Hepatocyte (in vitro differentiated cells): ENCODE data around the gene IGF2BP3. TPM values are rescaled to one million over a fixed set of nuclear protein-coding genes. Genes with fewer than 3 reads are reported as not detected.

Source experiments
- DNase-seq: peaks from one replicate; pipeline ENCODE4 v3.0.0-alpha.2; 2016; ENCODE audit warnings: low spot score
- H2AFZ ChIP-seq: fragments of 200-600 bp; sonication (generic); 2 replicates; pipeline ENCODE4 v1.6.0; 2016; ENCODE audit warnings: antibody characterized with exemption, mild to moderate bottlenecking
- H3K27ac ChIP-seq: fragments of 200-600 bp; sonication (generic); 2 replicates; pipeline ENCODE4 v1.5.1; 2016; ENCODE audit warnings: mild to moderate bottlenecking
- H3K27me3 ChIP-seq: fragments of 200-600 bp; sonication (generic); 2 replicates; pipeline ENCODE4 v1.6.1; 2016
- H3K36me3 ChIP-seq: fragments of 200-600 bp; sonication (generic); replicated peaks from 2 replicates; pipeline ENCODE4 v1.5.1; 2016; ENCODE audit warnings: low read depth; ENCODE audit not compliant: insufficient read depth
- H3K4me1 ChIP-seq: fragments of 200-600 bp; sonication (generic); 2 replicates; pipeline ENCODE4 v1.5.1; 2016; ENCODE audit warnings: mild to moderate bottlenecking, moderate library complexity; ENCODE audit not compliant: insufficient read depth
- H3K4me2 ChIP-seq: fragments of 200-600 bp; sonication (generic); 2 replicates; pipeline ENCODE4 v1.6.0; 2016
- H3K4me3 ChIP-seq: fragments of 200-600 bp; sonication (generic); 2 replicates; pipeline ENCODE4 v1.5.1; 2016; ENCODE audit warnings: mild to moderate bottlenecking
- H3K79me2 ChIP-seq: fragments of 200-600 bp; sonication (generic); 2 replicates; pipeline ENCODE4 v1.6.0; 2017; ENCODE audit warnings: mild to moderate bottlenecking
- H3K9me2 ChIP-seq: fragments of 200-600 bp; sonication (generic); replicated peaks from 2 replicates; pipeline ENCODE4 v1.6.0; 2017; ENCODE audit warnings: mild to moderate bottlenecking; ENCODE audit not compliant: insufficient read depth
- H3K9me3 ChIP-seq: fragments of 200-600 bp; sonication (generic); 2 replicates; pipeline ENCODE4 v1.5.1; 2016; ENCODE audit warnings: low read depth, mild to moderate bottlenecking
- H4K20me1 ChIP-seq: fragments of 200-600 bp; sonication (generic); 2 replicates; pipeline ENCODE4 v1.6.0; 2016; ENCODE audit warnings: mild to moderate bottlenecking; ENCODE audit not compliant: insufficient read depth, poor library complexity, severe bottlenecking
- CTCF ChIP-seq: fragments of 200-600 bp; sonication (generic); IDR thresholded peaks from 2 replicates; pipeline ENCODE4 v1.5.1; 2016; ENCODE audit warnings: antibody characterized with exemption, mild to moderate bottlenecking; ENCODE audit not compliant: poor library complexity
- EZH2 ChIP-seq: fragments of 200-600 bp; sonication (generic); IDR thresholded peaks from 2 replicates; pipeline ENCODE4 v1.6.1; 2016; ENCODE audit warnings: antibody characterized with exemption, mild to moderate bottlenecking, borderline replicate concordance
- EZH2phosphoT487 ChIP-seq: fragments of 200-600 bp; sonication (generic); IDR thresholded peaks from one replicate; pipeline ENCODE4 v1.6.1; 2018; ENCODE audit warnings: antibody characterized with exemption, mild to moderate bottlenecking, low read depth, moderate library complexity; ENCODE audit not compliant: unreplicated experiment, severe bottlenecking
- WGBS: methylation state at CpG from one replicate; pipeline ENCODE4 v1.1.6; 2016; ENCODE audit warnings: low lambda C conversion rate; ENCODE audit errors: missing lambda C conversion rate; 5-methylcytosine and 5-hydroxymethylcytosine counted together
- polyA plus RNA-seq: library from polyadenylated mRNA; unstranded; fragments of >200 nt; fragmentation: Nextera tagmentation; extraction: Ambion mirVana; gene quantifications from 2 replicates; pipeline ENCODE4 v1.2.1, GENCODE V29; 2016
- total RNA-seq: library from RNA; depleted of rRNA; stranded (reverse); fragments of >200 nt; gene quantifications from 2 replicates; pipeline ENCODE4 v1.2.3, GENCODE V29; 2014

IGF2BP3 gene
- total and polyA plus RNA-seq, 2 experiments from 2014 or later, result 28.9 to 73.1 TPM

- Histone ChIP-seq H4K20me1 (no peaks in the 10 kb centered on the region), H3K4me1 (no peaks in the 10 kb centered on the region), H3K4me3 (no peak overlapping the region), H3K27ac (no peak overlapping the region), H3K27me3 (no peaks in the 10 kb centered on the region), H3K36me3 (no peaks in the 10 kb centered on the region), H3K79me2 (no peaks in the 10 kb centered on the region), H2AFZ (no peak overlapping the region), H3K4me2 (no peak overlapping the region), H3K9me2 (no peaks in the 10 kb centered on the region), H3K9me3 (no peaks in the 10 kb centered on the region)
- TF ChIP-seq EZH2 (no peak), EZH2phosphoT487 (no peak), CTCF (no peak)
- no peak for DNase-seq
- 91% methylated on average over 3 of the region's 3 CpGs for WGBS
These were observed 193.3 kb downstream of the IGF2BP3 start for GRCh38 chr7:23276947-23277346.

- Histone ChIP-seq H3K79me2 (no peaks in the 10 kb centered on the region), H3K27me3 (no peaks in the 10 kb centered on the region), H3K9me2 (no peaks in the 10 kb centered on the region), H2AFZ (no peak overlapping the region), H3K4me2 (no peak overlapping the region), H3K4me3 (no peak overlapping the region), H3K36me3 (no peaks in the 10 kb centered on the region), H3K4me1 (no peaks in the 10 kb centered on the region), H3K9me3 (no peaks in the 10 kb centered on the region), H3K27ac (no peak overlapping the region), H4K20me1 (no peaks in the 10 kb centered on the region)
- WGBS, result 87% methylated on average over 5 of the region's 5 CpGs
- TF ChIP-seq CTCF (peak; percentile 10), EZH2phosphoT487 (no peak)
- no peak for DNase-seq
These were observed 193.9 kb downstream of the IGF2BP3 start for GRCh38 chr7:23276376-23276775.

- Histone ChIP-seq H2AFZ (no peak overlapping the region), H3K4me3 (no peak overlapping the region), H3K9me3 (no peaks in the 10 kb centered on the region), H3K9me2 (no peaks in the 10 kb centered on the region), H3K79me2 (no peaks in the 10 kb centered on the region), H3K27ac (no peak overlapping the region), H3K4me1 (no peaks in the 10 kb centered on the region), H3K27me3 (no peaks in the 10 kb centered on the region), H3K4me2 (no peak overlapping the region), H4K20me1 (no peaks in the 10 kb centered on the region), H3K36me3 (no peaks in the 10 kb centered on the region)
- DNase-seq, result no peak
- TF ChIP-seq EZH2phosphoT487 (no peak), CTCF (no peak), EZH2 (no peak)
- WGBS, result 79% methylated on average over 5 of the region's 5 CpGs
These were observed 194.4 kb downstream of the IGF2BP3 start for GRCh38 chr7:23275912-23276311.

GRCh38 chr7:23273141-23273599 lies 197.1 kb downstream of the IGF2BP3 start:
- H3K79me2 ChIP-seq, result no peaks in the 10 kb centered on the region
- peak overlapping the region; percentile 63 for H3K4me2 ChIP-seq
- DNase-seq, result peak; percentile 96
- no peak overlapping the region for H3K4me3 ChIP-seq
- no peaks in the 10 kb centered on the region for H3K4me1 ChIP-seq
- TF ChIP-seq CTCF (peak; percentile 70), EZH2phosphoT487 (no peak), EZH2 (no peak)
- H4K20me1 ChIP-seq, result no peaks in the 10 kb centered on the region
- no peaks in the 10 kb centered on the region for H3K9me3 ChIP-seq
- H3K27ac ChIP-seq, result peak overlapping the region; percentile 66
- no peaks in the 10 kb centered on the region for H3K36me3 ChIP-seq
- no peak overlapping the region for H2AFZ ChIP-seq
- H3K9me2 ChIP-seq, result no peaks in the 10 kb centered on the region
- no peaks in the 10 kb centered on the region for H3K27me3 ChIP-seq
- 12% methylated on average over 11 of the region's 11 CpGs for WGBS
